Middle frontal gyrus (tissue), 1 donor: Measurements from ENCODE around the gene GRIFIN.

ENCODE experiments used
- DNase-seq: peaks from one replicate; pipeline ENCODE4 v3.0.0-alpha.2; 2015; ENCODE audit warnings: low spot score; ENCODE audit errors: extremely low spot score

Gene GRIFIN

DNA sequence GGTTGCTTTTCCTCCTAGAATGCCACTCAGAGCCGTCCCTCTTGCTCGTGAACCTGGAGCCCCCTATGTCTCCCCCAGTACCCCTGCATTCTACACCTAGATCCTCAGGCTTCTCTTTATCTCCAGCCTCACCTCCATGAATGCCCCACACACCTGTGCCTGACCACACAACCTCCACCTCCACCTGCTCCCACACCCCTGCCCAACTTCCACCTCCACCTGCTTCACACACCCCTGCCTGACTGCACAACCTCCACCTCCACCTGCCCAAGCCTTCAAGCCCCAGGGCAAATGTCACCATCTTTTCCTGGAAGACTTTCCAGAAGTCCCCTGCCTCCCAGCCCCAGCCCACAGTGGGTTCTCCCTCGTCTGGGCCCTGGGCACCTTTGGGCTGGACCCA lies 36.5 kb upstream of the GRIFIN start:
- DNase-seq: no peak

- no peak for DNase-seq
These were observed 36.0 kb upstream of the GRIFIN start for GRCh38 chr7:2512179-2512661.

DNA sequence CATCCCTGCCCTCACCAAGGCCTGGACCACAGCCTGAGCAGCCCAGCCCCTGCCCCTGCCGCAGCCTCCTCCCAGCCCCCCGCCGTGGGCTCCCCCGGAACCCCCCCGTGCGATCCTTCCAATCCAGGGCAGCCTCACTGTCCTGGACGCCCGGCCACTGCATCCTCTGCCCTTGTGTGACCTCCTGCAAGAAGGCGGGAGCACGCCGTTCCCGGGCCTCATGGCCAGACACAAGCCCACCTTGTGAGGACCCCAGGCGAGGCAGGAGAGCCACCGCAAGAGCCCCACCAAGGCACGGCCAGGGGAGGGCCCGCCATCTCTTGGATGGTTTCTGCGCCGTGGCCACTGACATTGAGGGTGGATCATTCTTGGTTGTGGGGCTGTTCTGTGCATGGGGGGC lies 35.6 kb upstream of the GRIFIN start:
- DNase-seq: no peak

GRCh38 chr7:2510909-2511768 lies 34.9 kb upstream of the GRIFIN start:
- DNase-seq: no peak

GRCh38 chr7:2510130-2510776 lies 34.1 kb upstream of the GRIFIN start:
- DNase-seq: no peak

DNA sequence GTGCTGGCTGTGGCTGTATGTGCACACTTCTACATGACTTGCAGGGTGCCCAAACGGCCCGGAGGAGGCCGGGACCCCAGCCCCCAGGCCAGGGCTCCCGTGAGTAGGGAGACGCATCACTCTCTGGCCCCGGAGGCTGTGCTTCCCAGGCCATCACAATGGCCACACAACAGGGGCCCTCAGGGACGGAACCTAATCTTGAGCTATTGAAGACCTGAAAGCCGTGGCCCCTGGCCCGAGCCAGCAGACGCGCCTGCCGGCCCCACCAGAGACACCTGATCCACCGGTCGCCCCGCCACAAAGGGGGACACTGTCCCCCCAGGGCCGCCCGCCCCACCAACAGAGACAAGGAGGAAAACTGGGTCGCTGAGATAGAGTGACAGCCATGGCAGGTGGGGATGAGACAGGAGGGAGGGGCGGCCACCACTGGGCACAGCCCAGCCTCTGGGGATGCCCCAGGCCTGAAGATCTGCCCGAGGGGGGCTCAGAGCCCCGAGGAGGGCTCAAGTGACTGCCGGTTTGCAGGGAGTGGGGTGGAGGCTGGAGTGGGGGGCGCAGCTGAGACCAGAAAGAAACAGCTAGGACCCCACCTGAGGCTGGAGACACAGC lies 33.2 kb upstream of the GRIFIN start:
- no peak for DNase-seq

GRCh38 chr7:2508327-2509215 lies 32.4 kb upstream of the GRIFIN start:
- DNase-seq: no peak

- no peak for DNase-seq
These were observed 31.7 kb upstream of the GRIFIN start for GRCh38 chr7:2507917-2508306.

GRCh38 chr7:2507208-2507916 lies 31.2 kb upstream of the GRIFIN start:
- DNase-seq: no peak

- no peak for DNase-seq
These were observed 29.2 kb upstream of the GRIFIN start for GRCh38 chr7:2505401-2505800.

DNA sequence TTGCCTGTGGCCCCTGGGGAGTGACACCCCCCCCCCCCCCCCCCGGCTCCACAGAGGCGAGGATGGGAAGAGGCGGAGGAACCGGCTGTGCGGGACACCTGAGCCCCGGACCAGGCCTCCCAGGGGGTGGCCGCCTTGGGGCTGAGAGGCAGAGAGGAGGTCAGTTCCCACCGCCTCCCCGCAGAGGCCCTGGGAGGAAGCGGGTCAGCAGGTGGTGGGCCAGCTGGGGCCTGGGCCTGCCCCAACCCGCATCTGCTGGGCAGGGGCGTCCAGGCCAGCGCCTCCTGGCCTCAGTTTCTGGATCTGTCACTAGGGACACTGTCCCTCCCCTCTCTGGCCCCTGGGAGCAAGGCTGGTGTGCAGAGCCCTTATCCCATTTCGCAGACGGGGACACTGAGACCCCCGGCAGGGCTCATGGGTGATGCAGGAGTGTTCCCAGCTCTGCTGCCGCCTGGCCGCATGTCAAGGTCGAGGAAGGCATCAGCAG lies 28.7 kb upstream of the GRIFIN start:
- no peak for DNase-seq

DNA sequence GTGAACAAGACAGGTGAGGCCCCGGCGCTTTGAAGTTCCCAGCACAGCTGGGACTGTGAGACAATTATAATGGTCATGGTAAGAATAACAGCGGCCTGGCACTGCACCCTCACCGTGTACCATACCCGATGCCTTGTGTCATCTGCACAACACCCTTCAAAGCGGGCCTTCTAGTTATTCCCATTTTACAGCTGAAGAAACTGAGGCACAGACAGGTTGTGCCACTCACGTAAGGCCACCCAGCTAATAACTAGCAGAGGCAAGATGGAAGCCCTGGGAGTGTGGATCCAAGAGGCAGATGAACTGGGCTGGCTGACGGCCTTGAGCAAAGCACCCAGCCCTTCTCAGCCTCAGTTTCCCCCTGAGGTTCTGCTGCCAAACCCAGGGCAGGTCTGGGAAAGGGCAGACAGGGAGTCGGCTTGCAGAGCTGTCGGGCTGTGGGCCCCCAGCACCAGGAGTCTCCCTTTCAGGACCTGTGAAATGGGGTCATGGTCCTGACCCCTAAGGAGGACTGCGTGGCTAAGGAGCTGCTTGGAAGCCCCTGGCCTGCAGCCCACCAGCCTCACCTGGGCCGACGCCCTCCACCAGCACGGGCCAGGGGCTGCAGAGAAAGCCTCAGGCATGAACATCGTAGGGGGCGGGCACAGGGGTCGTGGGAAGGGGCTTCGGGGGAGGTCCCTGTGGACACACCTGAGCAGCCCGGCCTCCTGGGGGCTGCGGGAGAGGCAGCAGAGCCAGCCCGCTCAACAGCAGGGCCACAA lies 28.1 kb upstream of the GRIFIN start:
- no peak for DNase-seq

DNA sequence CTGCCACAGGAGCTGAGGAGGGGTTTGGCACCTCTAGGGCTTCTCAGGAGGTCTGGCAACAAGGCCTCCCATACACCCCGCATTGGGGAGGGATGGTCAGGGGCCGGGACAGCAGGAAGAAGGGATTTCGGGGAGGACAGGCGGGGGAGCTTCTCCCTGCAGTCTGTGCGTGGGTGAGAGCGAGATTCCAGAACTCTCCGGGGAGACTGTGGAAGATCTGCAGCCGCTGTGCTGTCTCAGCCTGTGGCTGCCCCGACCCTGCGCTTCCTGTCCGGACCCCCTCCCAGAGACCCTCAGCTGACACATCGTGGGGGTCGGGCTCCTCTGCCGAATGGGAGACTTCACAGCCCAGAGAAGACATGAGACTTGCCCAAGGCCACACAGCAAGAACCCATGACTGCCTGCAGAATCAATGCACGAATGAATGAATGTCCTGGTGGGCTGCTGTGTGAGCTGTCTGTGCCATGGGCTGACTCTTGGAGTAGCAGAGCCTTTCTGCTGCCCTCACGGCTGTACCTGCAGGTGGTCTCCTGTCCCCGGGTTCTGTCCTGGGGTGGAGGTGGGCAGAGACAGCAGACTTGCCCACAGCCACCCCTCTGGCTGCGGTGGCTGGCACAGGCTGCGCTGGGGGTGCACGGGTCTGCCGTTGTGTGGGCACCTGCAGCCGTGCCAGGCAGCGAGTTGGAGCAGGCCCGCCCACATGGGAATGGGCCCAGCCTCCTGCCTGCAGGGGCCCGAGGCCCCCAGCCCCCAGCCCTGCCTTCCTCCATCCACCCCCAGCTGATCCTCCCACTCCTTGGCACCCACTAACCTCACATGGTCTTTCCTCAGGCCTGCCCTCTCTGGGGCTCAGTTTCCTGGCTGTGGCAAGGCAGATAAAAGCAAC lies 27.1 kb upstream of the GRIFIN start:
- no peak for DNase-seq

DNA sequence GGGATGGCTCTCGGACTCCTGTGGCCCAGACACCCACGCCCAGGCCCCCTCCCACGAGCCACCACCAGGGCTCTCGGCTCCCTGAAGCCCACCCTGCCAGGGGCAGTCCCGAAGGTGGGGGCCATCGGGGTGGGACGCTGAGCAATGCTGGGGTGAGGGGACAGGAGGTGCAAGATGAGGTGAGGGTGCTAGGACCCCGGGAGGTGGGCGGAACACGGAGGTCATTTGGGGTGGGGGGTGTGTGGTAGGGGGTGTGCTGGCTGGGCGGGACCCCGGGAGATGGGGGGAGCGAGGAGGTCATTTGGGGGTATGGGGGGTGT lies 26.4 kb upstream of the GRIFIN start:
- no peak for DNase-seq

DNA sequence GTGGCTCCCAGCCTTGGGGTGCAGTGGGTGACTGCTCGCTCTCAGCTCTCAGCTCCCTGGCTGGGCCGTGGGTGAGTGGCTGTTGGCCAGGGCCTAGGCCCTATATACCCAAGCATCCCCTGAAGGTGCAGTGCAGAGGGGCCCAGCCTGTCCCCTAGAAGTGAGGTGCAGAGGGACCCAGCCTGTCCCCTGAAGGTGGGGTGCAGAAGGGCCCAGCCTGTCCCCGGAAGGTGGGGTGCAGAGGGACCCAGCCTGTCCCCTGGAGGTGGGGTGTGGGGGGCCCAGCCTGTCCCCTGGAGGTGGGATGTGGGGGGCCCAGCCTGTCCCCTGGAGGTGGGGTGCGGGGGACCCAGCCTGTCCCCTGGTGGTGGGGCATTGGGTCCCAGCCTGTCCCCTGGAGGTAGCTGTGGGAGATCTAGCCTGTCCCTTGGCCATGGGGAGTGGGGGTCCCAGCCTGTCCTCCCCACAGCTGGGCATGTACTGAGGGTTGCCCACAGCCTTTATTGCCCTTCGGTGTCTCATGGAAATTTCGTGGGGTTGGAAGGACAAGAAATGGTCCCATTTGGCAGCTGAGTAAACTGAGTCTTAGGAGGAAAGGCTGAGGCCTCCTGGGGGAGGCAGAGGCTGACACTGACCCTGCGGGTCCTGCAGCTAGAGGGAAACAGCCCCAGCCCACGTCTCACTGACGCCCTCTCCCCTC lies 25.9 kb upstream of the GRIFIN start:
- no peak for DNase-seq

GRCh38 chr7:2500701-2501100 lies 24.5 kb upstream of the GRIFIN start:
- DNase-seq: no peak

DNA sequence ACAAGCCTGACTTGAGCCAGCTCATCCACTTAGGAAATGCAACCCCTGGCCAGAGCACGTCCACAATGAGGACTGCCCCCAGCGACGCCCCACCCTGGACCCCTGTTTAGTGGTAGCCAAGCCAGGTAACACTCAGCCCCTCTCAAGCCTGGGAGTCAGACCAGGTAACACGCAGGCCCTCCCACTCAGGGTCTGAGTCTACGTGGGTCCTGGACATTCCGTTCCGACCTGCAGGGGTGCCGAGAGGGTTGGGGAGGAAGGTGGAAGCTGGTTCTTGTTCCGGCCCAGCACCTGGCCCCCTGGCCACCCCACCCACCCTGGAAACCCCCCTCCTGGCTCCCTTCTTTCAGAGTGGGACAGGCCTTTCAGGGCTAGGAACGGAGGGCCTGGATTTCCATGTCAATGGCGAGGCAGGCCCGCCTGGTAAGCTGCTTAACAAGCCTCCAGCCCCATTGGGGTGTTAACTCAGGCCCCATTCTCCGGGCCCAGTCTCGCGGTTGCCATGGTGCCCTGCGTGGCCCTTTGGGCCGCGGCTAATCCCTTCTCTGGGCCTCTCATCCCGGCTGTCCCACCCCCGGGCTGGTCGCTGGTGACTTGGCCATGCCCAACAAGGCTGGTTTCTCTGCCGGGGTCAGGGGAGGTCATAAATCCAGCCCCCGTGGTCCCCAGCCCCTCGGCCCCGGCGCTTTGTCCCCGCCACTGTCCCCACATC lies 23.7 kb upstream of the GRIFIN start:
- DNase-seq: no peak

DNA sequence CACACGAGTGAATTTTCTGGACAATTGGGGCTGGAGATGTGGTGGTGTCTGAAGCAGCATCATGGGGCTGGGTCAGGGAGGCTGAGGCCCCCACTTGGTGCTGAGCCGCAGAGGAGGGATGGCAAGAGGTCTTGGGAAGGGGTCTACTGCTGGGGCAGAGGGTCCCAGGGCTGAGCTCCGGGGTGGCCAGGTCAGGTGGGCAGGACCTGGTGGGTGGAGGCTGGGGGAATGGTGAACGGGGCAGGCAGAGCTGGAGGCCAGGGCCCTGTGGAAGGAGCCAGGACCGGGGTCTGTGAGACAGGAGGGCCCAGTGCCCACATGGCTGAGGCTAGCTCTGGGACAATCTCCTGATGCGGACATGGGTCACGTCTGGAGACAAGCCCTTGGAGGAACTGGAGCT lies 23.0 kb upstream of the GRIFIN start:
- DNase-seq: no peak
